ENCODE results near the gene CAMTA1.

CAMTA1 gene

GRCh38 chr1:7011826-7012225, 226.6 kb downstream of the CAMTA1 start:
- Histone ChIP-seq H3K27ac (ENCODE audit: low read depth, low read length) (no peak overlapping the region), H2AFZ (ENCODE audit: low read depth, low read length, severe bottlenecking) (no peak overlapping the region), H3K9me2 (replicated peaks; ENCODE audit: insufficient read depth, low read length) (no peaks in the 10 kb centered on the region), H3K79me2 (ENCODE audit: insufficient read depth, low read length) (no peaks in the 10 kb centered on the region), H3F3A (ENCODE audit: insufficient read depth) (no peaks in the 10 kb centered on the region), H3K36me3 (ENCODE audit: low read length) (no peaks in the 10 kb centered on the region), H3K4me3 (ENCODE audit: insufficient read depth, low read length, poor library complexity, severe bottlenecking) (no peak overlapping the region), H3K4me2 (ENCODE audit: low read depth, low read length, poor library complexity, severe bottlenecking) (no peak overlapping the region), H4K20me1 (ENCODE audit: low read depth, low read length) (no peaks in the 10 kb centered on the region), H3K27me3 (ENCODE audit: low read length) (no peaks in the 10 kb centered on the region), H3K9ac (ENCODE audit: low read length) (no peak overlapping the region), H3K9me3 (ENCODE audit: insufficient read depth, low read length) (no peaks in the 10 kb centered on the region)
- TF ChIP-seq EZH2phosphoT487 (conservative IDR thresholded peaks at IDR 0.05; ENCODE audit: low read length), result no peak
- no peak for TF ChIP-seq CTCF (IDR thresholded peaks at IDR 0.05; ENCODE audit: insufficient read depth, low read length, poor library complexity, severe bottlenecking)

- Histone ChIP-seq H4K20me1 (ENCODE audit: low read depth, low read length) (no peaks in the 10 kb centered on the region), H3K27me3 (ENCODE audit: low read length) (no peaks in the 10 kb centered on the region), H2AFZ (ENCODE audit: low read depth, low read length, severe bottlenecking) (no peak overlapping the region)
These were observed 227.2 kb downstream of the CAMTA1 start for GRCh38 chr1:7012461-7012924.

GRCh38 chr1:7013833-7014639, 228.8 kb downstream of the CAMTA1 start:
- Histone ChIP-seq H4K20me1 (ENCODE audit: low read depth, low read length) (no peaks in the 10 kb centered on the region), H3K36me3 (ENCODE audit: low read length) (no peaks in the 10 kb centered on the region), H3K79me2 (ENCODE audit: insufficient read depth, low read length) (no peaks in the 10 kb centered on the region), H2AFZ (ENCODE audit: low read depth, low read length, severe bottlenecking) (no peak overlapping the region), H3F3A (ENCODE audit: insufficient read depth) (no peaks in the 10 kb centered on the region), H3K27ac (ENCODE audit: low read depth, low read length) (no peak overlapping the region), H3K4me2 (ENCODE audit: low read depth, low read length, poor library complexity, severe bottlenecking) (no peak overlapping the region), H3K9me2 (replicated peaks; ENCODE audit: insufficient read depth, low read length) (no peaks in the 10 kb centered on the region), H3K9ac (ENCODE audit: low read length) (no peak overlapping the region), H3K4me3 (ENCODE audit: insufficient read depth, low read length, poor library complexity, severe bottlenecking) (no peak overlapping the region), H3K9me3 (ENCODE audit: insufficient read depth, low read length) (no peaks in the 10 kb centered on the region), H3K27me3 (ENCODE audit: low read length) (no peaks in the 10 kb centered on the region)
- TF ChIP-seq CTCF (IDR thresholded peaks at IDR 0.05; ENCODE audit: insufficient read depth, low read length, poor library complexity, severe bottlenecking) (no peak), EZH2phosphoT487 (conservative IDR thresholded peaks at IDR 0.05; ENCODE audit: low read length) (no peak)

More at GRCh38 chr1:7012461-7012924, 227.2 kb downstream of the CAMTA1 start:
- Histone ChIP-seq H3K9me2 (replicated peaks; ENCODE audit: insufficient read depth, low read length) (no peaks in the 10 kb centered on the region), H3K9me3 (ENCODE audit: insufficient read depth, low read length) (no peaks in the 10 kb centered on the region), H3K4me2 (ENCODE audit: low read depth, low read length, poor library complexity, severe bottlenecking) (no peak overlapping the region), H3K9ac (ENCODE audit: low read length) (no peak overlapping the region), H3K36me3 (ENCODE audit: low read length) (no peaks in the 10 kb centered on the region), H3K27ac (ENCODE audit: low read depth, low read length) (no peak overlapping the region), H3F3A (ENCODE audit: insufficient read depth) (no peaks in the 10 kb centered on the region), H3K4me3 (ENCODE audit: insufficient read depth, low read length, poor library complexity, severe bottlenecking) (no peak overlapping the region), H3K79me2 (ENCODE audit: insufficient read depth, low read length) (no peaks in the 10 kb centered on the region)
- no peak for TF ChIP-seq CTCF (IDR thresholded peaks at IDR 0.05; ENCODE audit: insufficient read depth, low read length, poor library complexity, severe bottlenecking)
- no peak for TF ChIP-seq EZH2phosphoT487 (conservative IDR thresholded peaks at IDR 0.05; ENCODE audit: low read length)

All from SU-DHL-6 (cell line).